Measurements from ENCODE around the gene MAP2K3.

DNA sequence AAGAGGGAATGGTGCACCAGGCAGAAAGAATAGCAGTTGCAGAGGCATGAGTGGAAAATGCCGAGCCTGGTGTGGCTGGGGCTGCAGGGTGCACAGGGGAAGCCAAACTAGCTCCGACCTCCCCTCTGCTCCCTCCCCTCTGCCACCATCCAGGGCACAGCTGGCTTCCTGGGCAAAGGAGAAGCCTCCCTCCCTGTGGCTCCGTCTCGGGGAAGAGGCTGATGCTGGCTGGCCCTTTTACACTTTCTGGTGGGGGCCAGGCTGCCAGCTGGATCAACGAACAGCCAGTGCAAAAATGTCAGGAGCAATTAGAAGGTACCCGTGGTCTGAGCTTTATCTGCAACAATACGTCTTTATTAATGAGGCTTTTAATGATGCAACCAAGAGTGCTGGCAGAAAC is 54.5 kb downstream of the MAP2K3 start:
- no peak for TF ChIP-seq POLR2AphosphoS5 (IDR thresholded peaks at IDR 0.05; ENCODE audit: insufficient read depth, low read depth, low read length)
- TF ChIP-seq CTCF (IDR thresholded peaks at IDR 0.05; ENCODE audit: extremely low read depth in 1 of 2, insufficient read depth in 1 of 2, low read depth in 1 of 2, low read length in 2 of 2) = no peak
- no peak for TF ChIP-seq MAX (IDR thresholded peaks at IDR 0.05; ENCODE audit: insufficient read depth, insufficient read length)
- no peak for TF ChIP-seq EZH2 (IDR thresholded peaks at IDR 0.05; ENCODE audit: borderline replicate concordance, low read depth, low read length, severe bottlenecking)
- no peak for TF ChIP-seq POLR2A (IDR thresholded peaks at IDR 0.05; ENCODE audit: low read depth, low read length)
- no peak for TF ChIP-seq MYC (IDR thresholded peaks at IDR 0.05; ENCODE audit: low read depth, low read length)

All from endothelial cell of umbilical vein (primary cell).